HCT116 (cell line): ENCODE results near the gene SEC23A. TPM values are rescaled to one million over a fixed set of nuclear protein-coding genes. Genes with fewer than 3 reads are reported as not detected.
"Not testable (repeated sequence)": the region's sequence is repeated elsewhere in the genome, so short reads cannot be mapped to it uniquely, and the experiment has no call there.

ENCODE experiments used
- ATAC-seq: fragments of 200-7000 bp; cut with Tn5 transposase; 2 replicates; pipeline ENCODE4 v1.9.1; 2020; ENCODE audit warnings: mild to moderate bottlenecking, moderate library complexity
- BruUV-seq: library from RNA; stranded (reverse); fragments of 400-500 nt; replicated peaks from 2 replicates; lab custom pipeline; 2021; lab: Mats Ljungman, UMichigan
- CTCF ChIA-PET: fragments of 300-600 bp; sonication (Branson Sonifier 250); formaldehyde crosslinking; loops from one replicate; lab custom pipeline; 2021; ENCODE audit warnings: antibody characterized with exemption; lab: Charles Lee
- POLR2A ChIA-PET: fragments of 300-600, 350-600 bp; sonication (Branson Sonifier 250); formaldehyde crosslinking; loops from one replicate; lab custom pipeline; 2021; ENCODE audit warnings: antibody characterized with exemption; lab: Charles Lee
- RAD21 ChIA-PET, 2 experiments: fragments of 300-600 bp; sonication (Branson Sonifier 250); formaldehyde crosslinking; loops; one replicate each; lab custom pipeline; 2023; ENCODE audit warnings: low total read pairs in 2 of 2; ENCODE audit not compliant: uncharacterized antibody in 2 of 2, unreplicated experiment in 2 of 2, low non-redundant PET in 1 of 2; lab: Charles Lee
- DNase-seq: peaks from one replicate; pipeline ENCODE4 v3.0.0-alpha.2; 2010; ENCODE audit warnings: low read depth, low spot score
- H2AFZ ChIP-seq: fragments of 200-600 bp; shearing (Covaris generic), sonication (generic); 2 replicates; pipeline ENCODE4 v1.6.1; 2017; ENCODE audit warnings: low read depth, mixed run types, mixed read lengths, antibody characterized with exemption, low read length; ENCODE audit not compliant: poor library complexity, severe bottlenecking
- H3K27ac ChIP-seq: 2 replicates; pipeline ENCODE4 v1.5.1; 2012; ENCODE audit warnings: low read depth, low read length
- H3K27me3 ChIP-seq: fragments of 200-600 bp; sonication (generic); 2 replicates; pipeline ENCODE4 v1.6.1; 2016; ENCODE audit warnings: mixed run types, low read length, mixed read lengths; ENCODE audit not compliant: insufficient read depth
- H3K36me3 ChIP-seq, 2 experiments: fragments of 200-500 bp in 1 of 2; fragments of 200-600 bp in 1 of 2; sonication (Bioruptor generic) in 1 of 2; sonication (generic) in 1 of 2; 2 replicates each; pipeline versions ENCODE4 v1.5.1 to v1.6.1; 2014 to 2016; ENCODE audit warnings: low read length in 2 of 2, inconsistent platforms in 1 of 2, mixed read lengths in 1 of 2, mixed run types in 1 of 2; ENCODE audit not compliant: insufficient read depth in 2 of 2, control insufficient read depth in 1 of 2
- H3K4me1 ChIP-seq, 2 experiments: fragments of 200-600 bp in 1 of 2; sonication (generic) in 1 of 2; 2 replicates each; pipeline versions ENCODE4 v1.5.1 to v1.6.1; 2012 to 2017; ENCODE audit warnings: low read length in 2 of 2, inconsistent platforms in 1 of 2, mild to moderate bottlenecking in 1 of 2, mixed read lengths in 1 of 2, mixed run types in 1 of 2, moderate library complexity in 1 of 2; ENCODE audit not compliant: insufficient read depth in 2 of 2, control insufficient read depth in 1 of 2
- H3K4me2 ChIP-seq: fragments of 200-600 bp; sonication (generic); 2 replicates; pipeline ENCODE4 v1.6.1; 2017; ENCODE audit warnings: mixed run types, low read length, mixed read lengths
- H3K4me3 ChIP-seq, 2 experiments: fragments of 200-600 bp in 1 of 2; sonication (generic) in 1 of 2; replicated peaks in 1 of 2; 2 replicates each; pipeline ENCODE4 v1.5.1; 2011 to 2016; ENCODE audit warnings: low read length in 2 of 2, control low read depth in 1 of 2, low read depth in 1 of 2, mild to moderate bottlenecking in 1 of 2, mixed read lengths in 1 of 2, mixed run types in 1 of 2
- H3K79me2 ChIP-seq: fragments of 200-600 bp; sonication (generic); 2 replicates; pipeline ENCODE4 v1.6.1; 2017; ENCODE audit warnings: mild to moderate bottlenecking, mixed run types, low read length, moderate library complexity, mixed read lengths; ENCODE audit not compliant: insufficient read depth
- H3K9ac ChIP-seq: fragments of 200-600 bp; sonication (generic); 2 replicates; pipeline ENCODE4 v1.6.1; 2016; ENCODE audit warnings: low read length, mixed read lengths
- H3K9me2 ChIP-seq: fragments of 200-600 bp; sonication (generic), shearing (Covaris generic); 2 replicates; pipeline ENCODE4 v1.6.1; 2017; ENCODE audit warnings: mixed run types, mild to moderate bottlenecking, moderate library complexity; ENCODE audit not compliant: insufficient read depth
- H3K9me3 ChIP-seq, 2 experiments: fragments of 200-500 bp in 1 of 2; fragments of 200-600 bp in 1 of 2; sonication (Bioruptor generic) in 1 of 2; sonication (generic) in 1 of 2; 2 replicates each; pipeline ENCODE4 v1.6.1; 2014 to 2017; ENCODE audit warnings: low read length in 2 of 2, mixed read lengths in 2 of 2, inconsistent platforms in 1 of 2, low read depth in 1 of 2, mild to moderate bottlenecking in 1 of 2, mixed run types in 1 of 2, moderate library complexity in 1 of 2; ENCODE audit not compliant: control insufficient read depth in 1 of 2, insufficient read depth in 1 of 2
- H4K20me1 ChIP-seq: fragments of 200-600 bp; sonication (generic), shearing (Covaris generic); 2 replicates; pipeline ENCODE4 v1.6.1; 2017; ENCODE audit warnings: mixed run types, mild to moderate bottlenecking, moderate library complexity; ENCODE audit not compliant: insufficient read depth
- FOSL1 ChIP-seq: IDR thresholded peaks from 2 replicates; pipeline ENCODE4 v1.6.1; 2012; ENCODE audit warnings: low read depth
- POLR2A ChIP-seq: IDR thresholded peaks from 2 replicates; pipeline ENCODE4 v1.7.0; 2011; ENCODE audit warnings: borderline replicate concordance; ENCODE audit not compliant: insufficient read depth, insufficient read length; ENCODE audit errors: extremely low read depth
- TCF7L2 ChIP-seq: IDR thresholded peaks from 2 replicates; pipeline ENCODE4 v1.7.0; 2011; ENCODE audit warnings: borderline replicate concordance, inconsistent platforms; ENCODE audit not compliant: insufficient read depth, insufficient read length; ENCODE audit errors: extremely low read depth
- ZBTB33 ChIP-seq: IDR thresholded peaks from 2 replicates; pipeline ENCODE4 v1.6.1; 2011; ENCODE audit warnings: mild to moderate bottlenecking, low read length, moderate library complexity; ENCODE audit not compliant: insufficient replicate concordance; ENCODE audit errors: extremely low read depth
- ZNF274 ChIP-seq: fragments of 200-500 bp; sonication (Bioruptor generic); IDR thresholded peaks from 2 replicates; pipeline ENCODE4 v1.6.1; 2014; ENCODE audit warnings: mild to moderate bottlenecking, low read depth, low read length, inconsistent platforms
- intact Hi-C: fragments of 100-400 bp; cut with micrococcal nuclease; formaldehyde crosslinking; loops from 2 replicates; pipeline ENCODE4 v1.10.0; 2022
- total RNA-seq: library from RNA; stranded (reverse); gene quantifications from one replicate; pipeline ENCODE4 v1.2.1, GENCODE V29; 2021; ENCODE audit not compliant: unreplicated experiment

Gene SEC23A
- total RNA-seq, 1 experiment from 2014 or later, result 81.7 TPM

GRCh38 chr14:39138440-39138839 lies 35.4 kb upstream of the SEC23A start:
- no peak overlapping the region for H3K27ac ChIP-seq
- intact Hi-C loops, result no loop called here
- H3K9me2 ChIP-seq, result no peaks in the 10 kb centered on the region
- H3K4me3 ChIP-seq, result no peak overlapping the region
- H3K9me3 ChIP-seq, result no peaks in the 10 kb centered on the region; a peak in 1 of 4 replicates
- H3K27me3 ChIP-seq, result no peaks in the 10 kb centered on the region
- ChIA-PET POLR2A (no interaction called here), RAD21 (no interaction called here), CTCF (no interaction called here)
- no peaks in the 10 kb centered on the region for H3K4me1 ChIP-seq
- TF ChIP-seq TCF7L2, result no peak
- no peak for TF ChIP-seq ZBTB33
- TF ChIP-seq FOSL1, result no peak
- TF ChIP-seq ZNF274, result no peak
- TF ChIP-seq POLR2A, result no peak
- no peaks in the 10 kb centered on the region for H3K79me2 ChIP-seq
- ATAC-seq (no peak), DNase-seq (no peak)
- peaks cover 27 to 29% of the 10 kb centered on the region in 2 experiments for H3K36me3 ChIP-seq
- no TSS peak for BruUV-seq
- H2AFZ ChIP-seq, result no peak overlapping the region
- H3K4me2 ChIP-seq, result no peak overlapping the region
- no peaks in the 10 kb centered on the region for H4K20me1 ChIP-seq
- no peak overlapping the region for H3K9ac ChIP-seq

GRCh38 chr14:39137835-39138234 lies 34.8 kb upstream of the SEC23A start:
- POLR2A ChIA-PET, result interaction anchor here (0.8 kb wide), 1 partner anchor 11 kb away, joined by 3 read pairs; no protein-coding TSS in a partner anchor
- CTCF ChIA-PET, H3K79me2 ChIP-seq, H2AFZ ChIP-seq, DNase-seq, BruUV-seq, RAD21 ChIA-PET, intact Hi-C loops, H3K9me2 ChIP-seq, H3K27ac ChIP-seq, H3K4me2 ChIP-seq, H4K20me1 ChIP-seq, ATAC-seq, H3K27me3 ChIP-seq, H3K4me1 ChIP-seq, H3K9me3 ChIP-seq, H3K4me3 ChIP-seq, H3K9ac ChIP-seq: not testable (repeated sequence)
- peaks cover 27 to 32% of the 10 kb centered on the region in 2 experiments for H3K36me3 ChIP-seq
